PC-9 (cell line): ENCODE data around the gene HMOX1. TPM values are rescaled to one million over a fixed set of nuclear protein-coding genes. Genes with fewer than 3 reads are reported as not detected.

Source experiments
- BruUV-seq: library from RNA; stranded (reverse); fragments of 400-500 nt; replicated peaks from 2 replicates; lab custom pipeline; 2021; lab: Mats Ljungman, UMichigan
- CTCF ChIA-PET: fragments of 300-600 bp; sonication (Branson Sonifier 250); formaldehyde crosslinking; loops from one replicate; lab custom pipeline; 2022; ENCODE audit warnings: antibody characterized with exemption; lab: Charles Lee
- POLR2A ChIA-PET: fragments of 300-600 bp; sonication (Branson Sonifier 250); formaldehyde crosslinking; loops from one replicate; lab custom pipeline; 2022; ENCODE audit warnings: antibody characterized with exemption; ENCODE audit not compliant: unreplicated experiment; lab: Charles Lee
- DNase-seq, 2 experiments: peaks; one replicate each; pipeline versions ENCODE4 v3.0.0 to v3.0.0-alpha.2; 2015 to 2022; ENCODE audit warnings: mixed read lengths in 1 of 2
- H2AFZ ChIP-seq: fragments of 200-600 bp; sonication (generic); 2 replicates; pipeline ENCODE4 v1.8.1; 2017; ENCODE audit warnings: antibody characterized with exemption
- H3F3A ChIP-seq: fragments of 200-600 bp; sonication (generic); 2 replicates; pipeline ENCODE4 v1.8.1; 2017; ENCODE audit warnings: antibody characterized with exemption, mild to moderate bottlenecking, low read depth; ENCODE audit not compliant: insufficient read depth
- H3K27ac ChIP-seq: fragments of 200-600 bp; sonication (generic); 2 replicates; pipeline ENCODE4 v1.6.1; 2016; ENCODE audit warnings: mixed run types
- H3K27me3 ChIP-seq: fragments of 200-600 bp; sonication (generic); 2 replicates; pipeline ENCODE4 v1.6.1; 2016; ENCODE audit warnings: low read depth, mixed run types; ENCODE audit not compliant: insufficient read depth
- H3K36me3 ChIP-seq: fragments of 200-600 bp; sonication (generic); 2 replicates; pipeline ENCODE4 v1.6.1; 2016; ENCODE audit warnings: low read depth, mixed run types
- H3K4me1 ChIP-seq: fragments of 200-600 bp; sonication (generic); replicated peaks from 2 replicates; pipeline ENCODE4 v1.6.1; 2016; ENCODE audit warnings: mixed run types; ENCODE audit not compliant: insufficient read depth
- H3K4me2 ChIP-seq: fragments of 200-600 bp; sonication (generic); 2 replicates; pipeline ENCODE4 v1.6.1; 2017; ENCODE audit warnings: mixed run types
- H3K4me3 ChIP-seq: fragments of 200-600 bp; sonication (generic); 2 replicates; pipeline ENCODE4 v1.6.1; 2016; ENCODE audit warnings: mixed run types
- H3K79me2 ChIP-seq: fragments of 200-600 bp; sonication (generic); 2 replicates; pipeline ENCODE4 v1.6.1; 2017; ENCODE audit warnings: low read depth, mixed run types
- H3K9me2 ChIP-seq: fragments of 200-600 bp; sonication (generic); 2 replicates; pipeline ENCODE4 v1.8.1; 2017; ENCODE audit warnings: mild to moderate bottlenecking; ENCODE audit not compliant: insufficient read depth
- H3K9me3 ChIP-seq: fragments of 200-600 bp; sonication (generic); 2 replicates; pipeline ENCODE4 v1.8.1; 2016; ENCODE audit warnings: low read depth; ENCODE audit not compliant: insufficient read depth
- H4K20me1 ChIP-seq: fragments of 200-600 bp; sonication (generic); 2 replicates; pipeline ENCODE4 v1.8.1; 2017; ENCODE audit not compliant: insufficient read depth
- CTCF ChIP-seq: fragments of 200-600 bp; sonication (generic); conservative IDR thresholded peaks from 2 replicates; pipeline ENCODE4 v1.6.1; 2017; ENCODE audit warnings: mixed run types, antibody characterized with exemption, mild to moderate bottlenecking, moderate library complexity
- EZH2 ChIP-seq: fragments of 200-600 bp; sonication (generic); IDR thresholded peaks from 2 replicates; pipeline ENCODE4 v1.8.0; 2017; ENCODE audit warnings: antibody characterized with exemption, low read depth
- intact Hi-C: fragments of 100-400 bp; cut with micrococcal nuclease; formaldehyde crosslinking; loops from one replicate; pipeline ENCODE4 v1.10.0; 2022; ENCODE audit not compliant: unreplicated experiment
- microRNA-seq: library from miRNA; unstranded; fragments of <30 nt; microRNA quantifications from one replicate; pipeline ENCODE4 v1.2.0, GENCODE V29; 2021; ENCODE audit warnings: borderline number of aligned reads, borderline replicate concordance
- total RNA-seq: library from RNA; stranded (reverse); gene quantifications from 2 replicates; pipeline ENCODE4 v1.2.3, GENCODE V29; 2021

Gene HMOX1
- total RNA-seq, 1 experiment from 2014 or later, result 23.7 TPM

GRCh38 chr22:35442471-35442870 lies 61.6 kb downstream of the HMOX1 start:
- Histone ChIP-seq H3K9me2 (no peaks in the 10 kb centered on the region), H3K36me3 (no peaks in the 10 kb centered on the region), H3K9me3 (no peaks in the 10 kb centered on the region), H3K4me3 (no peak overlapping the region), H3K4me1 (no peaks in the 10 kb centered on the region), H3K79me2 (no peaks in the 10 kb centered on the region), H3F3A (peaks cover 5% of the 10 kb centered on the region; the same call in 1 of the 2 replicates), H3K27ac (no peak overlapping the region), H2AFZ (no peak overlapping the region), H3K27me3 (no peaks in the 10 kb centered on the region), H3K4me2 (no peak overlapping the region), H4K20me1 (no peaks in the 10 kb centered on the region)
- DNase-seq, result no peak
- ChIA-PET CTCF (no interaction called here), POLR2A (no interaction called here)
- BruUV-seq, result no TSS peak
- TF ChIP-seq CTCF, result no peak
- TF ChIP-seq EZH2, result no peak
- intact Hi-C loops, result no loop called here

- no peak overlapping the region for H3K4me2 ChIP-seq
- TF ChIP-seq EZH2, result no peak
- no peak for TF ChIP-seq CTCF
- no peak for DNase-seq
- no peak overlapping the region for H3K4me3 ChIP-seq
- H3K27me3 ChIP-seq, result no peaks in the 10 kb centered on the region
- H3K79me2 ChIP-seq, result no peaks in the 10 kb centered on the region
- ChIA-PET CTCF (no interaction called here), POLR2A (no interaction called here)
- no peaks in the 10 kb centered on the region for H4K20me1 ChIP-seq
- no TSS peak for BruUV-seq
- H3K9me2 ChIP-seq, result no peaks in the 10 kb centered on the region
- intact Hi-C loops, result no loop called here
- 0 out of 2 replicates have a peak, but pooled peaks cover 3% of the 10 kb centered on the region for H3F3A ChIP-seq
- no peaks in the 10 kb centered on the region for H3K4me1 ChIP-seq
- no peak overlapping the region for H3K27ac ChIP-seq
- no peak overlapping the region for H2AFZ ChIP-seq
- no peaks in the 10 kb centered on the region for H3K36me3 ChIP-seq
- H3K9me3 ChIP-seq, result no peaks in the 10 kb centered on the region
These were observed 62.4 kb downstream of the HMOX1 start for GRCh38 chr22:35443338-35443737.

Small RNAs within 50 kb of the gene (microRNA-seq; reads per million reads assigned to microRNA genes)
- gene MIR3909 (8.1 reads per million, percentile 9 among the genes with 10 or more reads in this experiment), gene MIR6069 (not detected)

Other genes with a start within 250 kb of the HMOX1 start
- gene HMGXB4, start 123.6 kb upstream of the HMOX1 start, total RNA-seq, result 29.2 and 31.1 TPM in 2 replicates
- gene TOM1, start 81.2 kb upstream of the HMOX1 start, total RNA-seq, result 43.6 and 45.1 TPM in 2 replicates
- gene MCM5, start 19.0 kb downstream of the HMOX1 start, total RNA-seq, result 71.7 and 115 TPM in 2 replicates
- gene RASD2, start 159.7 kb downstream of the HMOX1 start, total RNA-seq, result 0.70 and 0.95 TPM in 2 replicates
- gene MB, start 236.2 kb downstream of the HMOX1 start, total RNA-seq, result 5.0 and 5.8 TPM in 2 replicates